GM12891 (cell line): ENCODE results near the gene RAB2B.

Source experiments
- PAX5 ChIP-seq: IDR thresholded peaks from 2 replicates; pipeline ENCODE4 v1.6.1; 2011; ENCODE audit warnings: low read length, moderate library complexity, mild to moderate bottlenecking; ENCODE audit not compliant: insufficient read depth, severe bottlenecking
- POLR2A ChIP-seq: IDR thresholded peaks from 2 replicates; pipeline ENCODE4 v1.6.1; 2011; ENCODE audit warnings: low read depth, low read length, control low read depth
- POLR2AphosphoS5 ChIP-seq: IDR thresholded peaks from 2 replicates; pipeline ENCODE4 v1.6.1; 2011; ENCODE audit warnings: low read depth, low read length, control low read depth
- POU2F2 ChIP-seq: IDR thresholded peaks from 2 replicates; pipeline ENCODE4 v1.6.1; 2011; ENCODE audit warnings: low read depth, mild to moderate bottlenecking, control low read depth, low read length, moderate library complexity
- SPI1 ChIP-seq: IDR thresholded peaks from 2 replicates; pipeline ENCODE4 v1.6.1; 2011; ENCODE audit warnings: low read depth, low read length, control low read depth
- TAF1 ChIP-seq: IDR thresholded peaks from 2 replicates; pipeline ENCODE4 v1.6.1; 2011; ENCODE audit warnings: low read depth, low read length, control low read depth

DNA sequence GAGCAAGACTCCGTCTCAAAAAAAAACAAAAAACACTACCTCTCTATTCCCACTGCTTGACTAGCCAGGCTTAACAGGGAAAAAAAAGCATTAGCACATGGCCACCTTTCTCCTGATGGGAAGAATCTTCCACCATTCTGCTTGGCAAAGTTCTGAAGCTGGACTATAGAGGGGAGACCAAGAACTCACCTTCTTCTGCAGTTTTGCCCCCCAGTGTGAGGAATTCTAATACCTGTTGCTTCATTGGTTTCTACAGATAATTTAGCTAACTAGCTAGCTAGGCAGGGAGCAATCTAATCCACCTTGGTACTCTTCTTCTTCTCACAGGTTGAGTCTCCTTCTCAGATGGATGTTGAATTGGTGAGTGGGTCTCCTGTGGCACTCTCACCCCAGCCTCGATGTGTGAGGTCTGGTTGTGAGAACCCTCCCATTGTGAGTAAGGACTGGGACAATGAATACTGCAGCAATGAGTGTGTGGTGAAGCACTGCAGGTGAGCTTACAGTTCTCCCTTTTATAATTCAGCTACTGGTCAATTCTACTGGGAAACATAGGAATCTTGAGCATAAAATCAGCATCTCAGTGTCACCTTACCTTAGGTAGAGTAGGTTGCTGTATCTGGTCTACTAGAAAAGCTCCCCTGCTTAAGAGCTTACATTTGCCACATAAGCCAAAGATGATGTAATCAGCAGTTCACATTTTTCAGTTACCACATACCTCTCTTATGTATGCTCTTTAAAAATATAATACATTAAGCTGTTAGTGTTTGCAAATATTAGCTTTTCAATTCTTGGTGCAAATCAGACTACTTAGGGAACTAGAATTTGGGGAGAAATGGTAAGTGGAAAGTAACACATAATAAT is 18.4 kb upstream of the RAB2B start:
- TF ChIP-seq POLR2A (no peak), PAX5 (no peak), POLR2AphosphoS5 (no peak), TAF1 (no peak), SPI1 (no peak), POU2F2 (no peak)
